Measurements from ENCODE around the gene C7orf25. TPM values are rescaled to one million over a fixed set of nuclear protein-coding genes. Genes with fewer than 3 reads are reported as not detected.

The C7orf25 gene
- total RNA-seq (1 to 10 TPM; 2.5 to 5.2 TPM), polyA plus RNA-seq (4.6 TPM)

DNA sequence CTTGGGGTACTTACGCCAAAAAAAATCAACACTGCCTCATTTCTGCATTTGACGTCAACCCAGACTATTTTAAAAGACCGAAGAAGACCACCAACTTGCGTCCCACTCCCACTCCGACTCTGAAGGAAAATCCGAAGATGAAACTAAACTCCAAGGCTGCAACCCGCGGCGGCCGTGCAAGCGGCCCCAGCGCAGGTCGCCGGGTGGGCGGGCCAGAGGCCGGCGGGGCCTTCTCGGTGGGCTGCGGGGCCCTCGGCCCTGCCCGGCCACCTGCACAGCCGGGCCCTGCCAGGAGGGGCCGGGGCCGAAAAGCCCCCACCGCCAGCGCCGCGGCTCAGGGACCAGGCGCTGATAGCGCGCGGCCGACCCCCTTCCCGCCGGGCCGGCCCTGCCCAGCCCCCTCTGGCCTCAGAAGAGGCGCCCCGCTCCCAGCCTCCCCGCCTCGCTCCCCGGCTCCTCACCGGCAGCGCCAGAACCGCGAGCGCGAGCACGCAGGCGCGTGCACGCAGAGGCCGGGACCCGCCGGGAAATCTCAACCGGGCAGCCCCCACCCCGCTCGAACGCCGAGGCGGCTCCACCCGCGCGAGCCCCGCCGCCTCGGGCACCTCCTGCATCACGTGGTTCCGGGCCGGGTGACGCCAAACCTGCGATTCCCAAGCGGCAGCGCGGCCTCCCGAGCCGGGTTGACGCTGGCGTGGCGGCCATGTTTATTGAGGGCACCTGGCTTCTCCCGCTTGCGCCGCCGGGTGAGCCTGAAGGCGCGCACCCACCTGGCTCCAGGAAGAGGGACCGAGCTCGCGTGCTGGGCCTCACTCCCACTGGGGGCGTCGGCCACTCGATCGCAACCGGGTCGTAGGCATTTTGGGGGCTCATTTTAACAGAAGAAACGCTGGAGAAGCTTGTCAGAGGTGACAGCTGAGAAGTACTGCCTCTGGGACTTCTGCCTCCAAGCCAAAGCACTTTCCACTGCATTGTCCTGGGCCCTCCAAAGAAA lies at the start of gene C7orf25:
Gene C7orf25 (minus strand): TSS at position 617 of the 994 bp plus-strand sequence. CDS start 1,170 bp downstream, outside the sequence.
- Histone ChIP-seq H3K9me3 (ENCODE audit: low read length) (no peaks in the 10 kb centered on the region), H3K4me3 (ENCODE audit: low read length) (peak within 1 kb of the TSS; percentile 68), H3K27me3 (ENCODE audit: insufficient read depth, low read length, poor library complexity, severe bottlenecking) (no peaks in the 10 kb centered on the region), H3K27ac (ENCODE audit: low read depth, low read length) (peak within 1 kb of the TSS; percentile 53), H3K4me1 (ENCODE audit: insufficient read depth, low read length) (peaks cover 34% of the 10 kb centered on the region), H3K36me3 (ENCODE audit: insufficient read depth, low read length) (peaks cover 5% of the 10 kb centered on the region)
- Mint-ChIP-seq H3K27ac (peak within 1 kb of the TSS; percentile 88 to 98 (median 94)), H3K27me3 (no peaks in the 10 kb centered on the region), H3K4me3 (peak within 1 kb of the TSS; percentile 91 to 97 (median 92)), H3K9me3 (no peaks in the 10 kb centered on the region), H3K4me1 (peaks cover 24 to 54% (median 45%) of the 10 kb centered on the region in 3 donors), H3K36me3 (peaks cover 0 to 23% (median 0%) of the 10 kb centered on the region in 3 donors)
- DNase-seq, result peak; percentile 93 to 97 (median 96)
- ChIA-PET CTCF (interaction anchor here (0.8 to 1.7 kb wide), 4 partner anchors 17 to 23 kb away, joined by 3 to 7 read pairs (median 3); partner anchors contain the start of genes MRPL32 and PSMA2), POLR2A (interaction anchor here (1.0 to 1.4 kb wide), 3 partner anchors 20 to 671 kb away, joined by 3 to 17 read pairs (median 7); partner anchors contain the start of genes MRPL32, PSMA2 and STK17A)

GRCh38 chr7:42961170-42961569 lies 49.3 kb upstream of the C7orf25 start:
- CTCF ChIA-PET, result interaction anchor here (2.1 kb wide), 1 partner anchor 20 kb away, joined by 7 read pairs; no protein-coding TSS in a partner anchor
- H3K4me3 ChIP-seq (ENCODE audit: low read length), result no peak overlapping the region

DNA sequence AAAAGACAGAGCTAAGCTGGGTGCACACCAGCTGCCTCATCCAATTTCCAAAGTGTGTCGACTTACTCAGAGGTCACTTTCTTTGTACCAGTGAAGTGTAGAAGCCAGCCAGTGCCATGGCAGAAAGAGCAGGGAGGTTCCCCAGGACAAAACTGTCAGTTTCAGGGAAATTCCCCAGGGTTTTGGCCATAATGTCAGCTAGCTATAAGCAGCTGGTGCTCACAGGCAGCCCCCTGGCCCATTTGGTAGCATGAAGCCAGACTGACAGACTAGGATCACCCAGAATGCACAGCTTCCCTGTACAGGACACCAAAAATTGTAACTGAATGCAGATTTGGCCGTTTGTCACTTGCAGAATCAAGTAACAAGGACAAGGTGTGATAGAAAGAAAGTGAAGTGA lies 48.9 kb upstream of the C7orf25 start:
- Histone ChIP-seq H3K9me3 (ENCODE audit: low read length) (no peaks in the 10 kb centered on the region), H3K27ac (ENCODE audit: low read depth, low read length) (no peak overlapping the region), H3K36me3 (ENCODE audit: insufficient read depth, low read length) (no peaks in the 10 kb centered on the region), H3K4me1 (ENCODE audit: insufficient read depth, low read length) (no peaks in the 10 kb centered on the region), H3K4me3 (ENCODE audit: low read length) (no peak overlapping the region), H3K27me3 (ENCODE audit: insufficient read depth, low read length, poor library complexity, severe bottlenecking) (no peaks in the 10 kb centered on the region)
- Mint-ChIP-seq H3K27ac (no peak overlapping the region), H3K27me3 (peaks cover 4 to 16% of the 10 kb centered on the region in 2 donors), H3K4me1 (no peaks in the 10 kb centered on the region), H3K4me3 (no peak overlapping the region), H3K9me3 (peaks cover 0 to 11% (median 8%) of the 10 kb centered on the region in 5 donors), H3K36me3 (peaks cover 0 to 4% (median 0%) of the 10 kb centered on the region in 3 donors)
- CTCF ChIA-PET, result interaction anchor here (2.1 kb wide), 1 partner anchor 19 kb away, joined by 7 read pairs; no protein-coding TSS in a partner anchor
- POLR2A ChIA-PET, result no interaction called here
- DNase-seq, result no peak

More at GRCh38 chr7:42961170-42961569, 49.3 kb upstream of the C7orf25 start:
- Mint-ChIP-seq H3K27me3 (peaks cover 4 to 16% of the 10 kb centered on the region in 2 donors), H3K9me3 (peaks cover 0 to 10% (median 7%) of the 10 kb centered on the region in 5 donors), H3K4me3 (no peak overlapping the region), H3K27ac (no peak overlapping the region), H3K36me3 (peaks cover 0 to 4% (median 0%) of the 10 kb centered on the region in 3 donors), H3K4me1 (no peaks in the 10 kb centered on the region)
- no peak overlapping the region for H3K27ac ChIP-seq (ENCODE audit: low read depth, low read length)
- POLR2A ChIA-PET, result no interaction called here
- H3K9me3 ChIP-seq (ENCODE audit: low read length), result no peaks in the 10 kb centered on the region
- H3K4me1 ChIP-seq (ENCODE audit: insufficient read depth, low read length), result no peaks in the 10 kb centered on the region
- no peaks in the 10 kb centered on the region for H3K36me3 ChIP-seq (ENCODE audit: insufficient read depth, low read length)
- DNase-seq, result no peak
- no peaks in the 10 kb centered on the region for H3K27me3 ChIP-seq (ENCODE audit: insufficient read depth, low read length, poor library complexity, severe bottlenecking)

DNA sequence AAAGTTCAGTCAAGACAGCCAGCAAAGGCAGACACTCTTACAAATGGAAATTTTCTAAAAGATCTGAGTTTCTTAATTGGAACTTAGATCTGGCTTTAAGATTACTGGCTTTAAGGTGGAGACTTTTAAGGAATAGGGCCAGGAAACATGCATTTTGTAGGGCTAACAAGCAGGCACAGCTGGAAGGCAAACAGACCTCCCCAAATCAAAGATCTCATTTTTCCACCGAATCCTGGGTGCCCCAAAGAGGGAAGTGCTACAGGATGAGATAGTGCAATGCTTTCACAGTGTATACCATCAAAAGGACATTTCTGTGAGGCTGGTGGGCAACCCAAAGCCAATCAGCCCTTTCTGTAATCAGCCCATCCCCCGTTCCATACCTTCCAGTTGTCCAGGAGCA lies 47.7 kb upstream of the C7orf25 start:
- Histone ChIP-seq H3K27me3 (ENCODE audit: insufficient read depth, low read length, poor library complexity, severe bottlenecking) (no peaks in the 10 kb centered on the region), H3K36me3 (ENCODE audit: insufficient read depth, low read length) (no peaks in the 10 kb centered on the region), H3K27ac (ENCODE audit: low read depth, low read length) (no peak overlapping the region), H3K9me3 (ENCODE audit: low read length) (no peaks in the 10 kb centered on the region), H3K4me3 (ENCODE audit: low read length) (no peak overlapping the region), H3K4me1 (ENCODE audit: insufficient read depth, low read length) (no peaks in the 10 kb centered on the region)
- Mint-ChIP-seq H3K4me3 (no peak overlapping the region), H3K36me3 (peaks cover 0 to 8% (median 3%) of the 10 kb centered on the region in 3 donors), H3K9me3 (peaks cover 0 to 18% (median 11%) of the 10 kb centered on the region in 5 donors), H3K27me3 (peaks cover 4 to 12% of the 10 kb centered on the region in 2 donors), H3K4me1 (no peaks in the 10 kb centered on the region), H3K27ac (no peak overlapping the region)
- ChIA-PET CTCF (interaction anchor here (2.1 kb wide), 1 partner anchor 18 kb away, joined by 7 read pairs; no protein-coding TSS in a partner anchor), POLR2A (no interaction called here)
- no peak for DNase-seq

- Mint-ChIP-seq H3K27ac (no peak overlapping the region), H3K9me3 (peaks cover 0 to 18% (median 11%) of the 10 kb centered on the region in 5 donors), H3K4me3 (no peak overlapping the region), H3K36me3 (peaks cover 0 to 8% (median 3%) of the 10 kb centered on the region in 3 donors), H3K4me1 (no peaks in the 10 kb centered on the region), H3K27me3 (peaks cover 0 to 9% of the 10 kb centered on the region in 2 donors)
- H3K9me3 ChIP-seq (ENCODE audit: low read length), result no peaks in the 10 kb centered on the region
- no peaks in the 10 kb centered on the region for H3K27me3 ChIP-seq (ENCODE audit: insufficient read depth, low read length, poor library complexity, severe bottlenecking)
- CTCF ChIA-PET, result no interaction called here
- POLR2A ChIA-PET, result no interaction called here
- H3K4me3 ChIP-seq (ENCODE audit: low read length), result no peak overlapping the region
- H3K4me1 ChIP-seq (ENCODE audit: insufficient read depth, low read length), result no peaks in the 10 kb centered on the region
- no peaks in the 10 kb centered on the region for H3K36me3 ChIP-seq (ENCODE audit: insufficient read depth, low read length)
- H3K27ac ChIP-seq (ENCODE audit: low read depth, low read length), result no peak overlapping the region
- no peak for DNase-seq
These were observed 44.2 kb upstream of the C7orf25 start for GRCh38 chr7:42956062-42956461.

DNA sequence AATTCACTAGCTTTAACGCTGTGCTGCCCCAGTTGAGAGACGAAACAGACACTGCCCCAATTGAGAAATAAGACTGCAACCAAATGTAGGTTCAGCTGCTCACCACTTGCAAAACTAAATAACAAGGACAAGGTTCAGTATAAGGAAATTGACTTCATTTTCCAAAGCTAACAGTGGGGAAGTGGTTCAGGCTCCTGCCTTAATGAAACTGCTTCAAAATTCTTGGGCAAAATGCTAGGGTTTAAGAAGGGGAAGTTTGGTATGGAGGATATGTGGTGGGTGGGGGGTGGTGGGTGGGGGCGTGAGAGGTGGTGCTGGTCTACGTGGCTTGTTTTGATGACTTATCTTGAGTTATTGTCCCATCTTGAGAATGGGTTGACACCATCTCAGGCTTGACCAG lies 42.1 kb upstream of the C7orf25 start:
- peaks cover 0 to 18% (median 11%) of the 10 kb centered on the region in 5 donors for H3K9me3 Mint-ChIP-seq
- no peak overlapping the region for H3K4me3 Mint-ChIP-seq
- H3K27me3 Mint-ChIP-seq, result peaks cover 0 to 7% of the 10 kb centered on the region in 2 donors
- DNase-seq, result no peak
- Histone ChIP-seq H3K4me3 (ENCODE audit: low read length) (no peak overlapping the region), H3K9me3 (ENCODE audit: low read length) (no peaks in the 10 kb centered on the region), H3K36me3 (ENCODE audit: insufficient read depth, low read length) (no peaks in the 10 kb centered on the region), H3K4me1 (ENCODE audit: insufficient read depth, low read length) (no peaks in the 10 kb centered on the region), H3K27ac (ENCODE audit: low read depth, low read length) (no peak overlapping the region), H3K27me3 (ENCODE audit: insufficient read depth, low read length, poor library complexity, severe bottlenecking) (no peaks in the 10 kb centered on the region)
- CTCF ChIA-PET, result no interaction called here
- H3K36me3 Mint-ChIP-seq, result peaks cover 0 to 8% (median 3%) of the 10 kb centered on the region in 3 donors
- H3K27ac Mint-ChIP-seq, result no peak overlapping the region
- no peaks in the 10 kb centered on the region for H3K4me1 Mint-ChIP-seq
- POLR2A ChIA-PET, result no interaction called here

- H3K27ac Mint-ChIP-seq, result no peak overlapping the region
- no peaks in the 10 kb centered on the region for H3K4me1 Mint-ChIP-seq
- peaks cover 0 to 7% of the 10 kb centered on the region in 2 donors for H3K27me3 Mint-ChIP-seq
- H3K36me3 ChIP-seq (ENCODE audit: insufficient read depth, low read length), result no peaks in the 10 kb centered on the region
- POLR2A ChIA-PET, result no interaction called here
- H3K27me3 ChIP-seq (ENCODE audit: insufficient read depth, low read length, poor library complexity, severe bottlenecking), result no peaks in the 10 kb centered on the region
- H3K4me3 ChIP-seq (ENCODE audit: low read length), result no peak overlapping the region
- DNase-seq, result no peak
- CTCF ChIA-PET, result no interaction called here
- H3K27ac ChIP-seq (ENCODE audit: low read depth, low read length), result no peak overlapping the region
- no peaks in the 10 kb centered on the region for H3K4me1 ChIP-seq (ENCODE audit: insufficient read depth, low read length)
- H3K9me3 ChIP-seq (ENCODE audit: low read length), result no peaks in the 10 kb centered on the region
- H3K36me3 Mint-ChIP-seq, result peaks cover 0 to 8% (median 3%) of the 10 kb centered on the region in 3 donors
- H3K4me3 Mint-ChIP-seq, result no peak overlapping the region
- peaks cover 0 to 18% (median 9%) of the 10 kb centered on the region in 5 donors for H3K9me3 Mint-ChIP-seq
These were observed 40.5 kb upstream of the C7orf25 start for GRCh38 chr7:42952328-42952727.

- no peak for DNase-seq
- H3K4me3 ChIP-seq (ENCODE audit: low read length), result no peak overlapping the region
- no peak overlapping the region for H3K27ac Mint-ChIP-seq
- H3K4me3 Mint-ChIP-seq, result no peak overlapping the region
- no peaks in the 10 kb centered on the region for H3K9me3 ChIP-seq (ENCODE audit: low read length)
- no peaks in the 10 kb centered on the region for H3K4me1 ChIP-seq (ENCODE audit: insufficient read depth, low read length)
- peaks cover 0 to 7% of the 10 kb centered on the region in 2 donors for H3K27me3 Mint-ChIP-seq
- H3K27ac ChIP-seq (ENCODE audit: low read depth, low read length), result no peak overlapping the region
- H3K36me3 ChIP-seq (ENCODE audit: insufficient read depth, low read length), result no peaks in the 10 kb centered on the region
- H3K36me3 Mint-ChIP-seq, result peaks cover 0 to 4% (median 3%) of the 10 kb centered on the region in 3 donors
- ChIA-PET POLR2A (no interaction called here), CTCF (no interaction called here)
- H3K4me1 Mint-ChIP-seq, result peaks cover 2 to 9% (median 5%) of the 10 kb centered on the region in 3 donors
- peaks cover 0 to 8% (median 3%) of the 10 kb centered on the region in 5 donors for H3K9me3 Mint-ChIP-seq
- no peaks in the 10 kb centered on the region for H3K27me3 ChIP-seq (ENCODE audit: insufficient read depth, low read length, poor library complexity, severe bottlenecking)
These were observed 38.5 kb upstream of the C7orf25 start for GRCh38 chr7:42950417-42950816.

Data from CD8-positive, alpha-beta memory T cell (primary cell).